HPDE6-E6E7 (cell line): ENCODE measurements around the gene UBE3D.
A peak's percentile ranks its signal among the peaks of the same experiment; 100 is the strongest.
"Not testable (repeated sequence)": the region's sequence is repeated elsewhere in the genome, so short reads cannot be mapped to it uniquely, and the experiment has no call there.

Source experiments
- DNase-seq: peaks from one replicate; pipeline ENCODE4 v3.0.0; 2011; ENCODE audit warnings: missing footprints; ENCODE audit errors: extremely low spot score

UBE3D gene

DNA sequence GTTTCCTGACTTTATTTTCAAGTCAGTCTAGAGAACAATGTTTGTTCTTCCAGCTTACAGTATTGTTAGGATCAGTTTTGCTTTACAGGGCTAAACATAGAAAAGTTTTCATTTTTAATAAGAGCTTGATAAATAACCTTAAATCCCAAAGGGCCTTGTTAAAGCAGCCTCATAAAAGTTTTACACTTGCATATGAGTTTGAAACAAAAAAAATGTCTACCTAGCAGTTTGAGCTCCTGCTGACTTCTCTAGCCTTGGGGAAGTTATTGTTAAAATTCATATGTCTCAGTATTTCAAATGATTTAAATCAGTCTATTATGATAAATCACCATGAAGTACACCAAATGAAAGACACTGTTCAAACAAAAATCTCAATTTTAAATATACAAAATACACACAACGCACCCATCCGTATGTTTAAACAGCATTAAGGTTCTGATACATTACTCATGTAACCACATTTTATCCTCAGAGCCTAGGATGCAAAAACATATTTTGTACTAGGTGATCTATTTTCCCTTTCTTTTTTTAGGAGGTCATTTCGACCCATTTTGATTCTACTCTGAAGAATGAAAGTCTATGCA, 87.2 kb downstream of the UBE3D start:
- no peak for DNase-seq

DNA sequence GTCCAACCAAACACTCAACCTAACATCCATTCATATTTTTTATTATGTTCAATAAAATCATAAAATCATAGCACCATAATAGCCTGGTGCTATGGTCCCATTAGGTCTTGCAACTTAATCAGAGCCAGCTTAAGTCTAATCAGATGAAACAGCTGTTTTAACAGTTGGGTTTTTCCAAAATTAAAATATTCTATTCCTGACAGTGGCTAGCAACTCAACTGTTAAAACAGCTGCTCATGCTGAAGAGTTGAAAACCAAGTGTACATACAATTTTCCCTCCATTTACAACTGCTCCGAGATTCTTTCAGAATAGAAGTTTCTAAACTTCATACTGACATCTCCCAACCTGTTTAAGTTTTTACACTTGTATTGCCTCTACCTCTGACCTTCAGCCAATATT, 89.5 kb downstream of the UBE3D start:
- DNase-seq, result no peak

DNA sequence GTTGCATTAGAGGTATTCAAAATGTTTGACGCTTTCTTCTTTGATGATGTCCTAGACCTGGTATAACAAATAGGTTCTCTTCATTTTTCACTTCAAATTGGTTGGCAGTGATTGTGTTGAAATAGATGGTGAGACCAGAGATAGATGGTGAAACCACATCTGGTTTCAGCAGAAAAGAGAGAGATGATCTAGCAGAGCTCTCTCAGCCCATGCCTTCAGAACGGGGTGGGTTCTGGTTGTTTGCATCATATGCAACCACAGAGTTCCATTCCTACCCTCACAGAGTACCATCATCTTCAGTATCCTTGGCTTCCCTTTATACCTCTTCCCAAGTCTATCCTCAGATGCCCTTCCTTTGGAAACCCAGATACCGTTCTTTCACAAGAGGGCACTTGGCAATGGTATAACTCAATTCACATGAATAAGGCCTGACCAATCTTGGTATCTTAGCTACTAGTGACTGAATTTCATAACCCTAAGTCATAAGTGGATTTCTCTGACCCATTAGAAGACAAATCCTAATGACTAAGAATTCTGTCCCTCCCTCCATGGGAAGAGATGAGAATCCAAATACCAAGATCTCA, 93.7 kb downstream of the UBE3D start:
- DNase-seq, result no peak

DNA sequence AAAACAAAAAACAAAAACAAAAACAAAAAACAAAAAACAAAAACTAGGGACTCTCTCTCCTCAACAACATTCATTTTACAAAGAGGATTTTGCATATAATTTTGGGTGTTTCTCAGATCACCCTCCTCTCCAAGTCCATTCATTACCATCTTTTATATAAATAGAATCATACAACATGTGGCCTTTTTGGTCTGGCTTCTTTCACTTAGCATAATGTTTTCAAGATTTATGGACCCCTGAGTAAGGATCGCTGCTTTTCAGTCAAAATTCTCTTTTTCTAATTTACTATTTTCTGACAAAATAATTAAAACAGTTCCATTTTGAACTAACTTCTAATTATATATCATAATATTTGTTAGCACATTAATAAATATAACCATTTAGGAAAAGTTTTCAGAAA, 94.8 kb downstream of the UBE3D start:
- DNase-seq, result no peak

DNA sequence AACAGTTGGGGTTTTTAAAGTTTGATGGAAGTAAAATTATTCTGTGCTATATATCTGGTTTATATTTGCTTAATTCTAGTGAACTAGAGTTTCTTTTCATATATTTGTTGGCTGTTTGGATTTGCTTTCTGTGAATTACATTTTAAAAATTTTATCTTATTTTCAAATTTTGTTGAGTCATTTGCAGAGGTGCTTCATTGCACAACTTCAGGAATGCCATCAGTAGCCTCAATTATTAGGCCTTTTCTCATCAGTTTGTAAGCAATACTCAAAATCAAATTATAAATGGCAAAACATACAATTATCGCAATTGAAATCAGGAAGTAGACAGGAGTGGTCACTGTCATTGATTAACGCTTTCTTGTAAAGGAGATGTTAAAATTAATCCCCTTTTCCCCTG, 96.9 kb downstream of the UBE3D start:
- no peak for DNase-seq

DNA sequence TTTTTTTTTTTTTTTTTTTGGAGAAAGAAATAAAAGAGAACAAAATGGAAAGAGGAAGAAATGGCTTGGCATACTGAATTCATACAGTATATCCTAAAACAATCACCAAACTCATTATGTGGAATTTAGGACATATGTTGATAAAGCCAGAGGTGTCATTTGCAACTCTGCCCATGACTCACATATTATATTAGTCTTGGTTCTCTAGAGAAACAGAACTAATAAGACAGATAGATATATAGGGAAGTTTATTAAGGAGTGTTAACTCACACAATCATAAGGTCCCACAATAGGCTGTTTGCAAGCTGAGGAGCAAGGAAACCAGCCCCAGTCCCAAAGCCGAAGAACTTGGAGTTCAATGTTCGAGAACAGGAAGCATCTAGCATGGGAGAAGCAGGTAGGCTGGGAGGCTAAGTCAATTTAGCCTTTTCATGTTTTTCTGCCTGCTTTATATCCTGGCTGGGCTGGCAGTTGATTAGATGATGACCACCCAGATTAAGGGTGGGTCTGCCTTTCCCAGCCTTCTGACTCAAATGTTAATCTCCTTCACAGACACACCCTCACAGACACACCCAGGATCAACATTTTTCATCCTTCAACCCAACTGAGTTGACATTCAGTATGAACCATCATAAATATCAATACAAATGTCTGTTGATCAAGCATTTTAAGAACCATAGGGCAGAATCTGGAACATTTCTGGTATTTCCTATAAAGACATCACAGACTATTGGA, 102.3 kb downstream of the UBE3D start:
- no peak for DNase-seq

DNA sequence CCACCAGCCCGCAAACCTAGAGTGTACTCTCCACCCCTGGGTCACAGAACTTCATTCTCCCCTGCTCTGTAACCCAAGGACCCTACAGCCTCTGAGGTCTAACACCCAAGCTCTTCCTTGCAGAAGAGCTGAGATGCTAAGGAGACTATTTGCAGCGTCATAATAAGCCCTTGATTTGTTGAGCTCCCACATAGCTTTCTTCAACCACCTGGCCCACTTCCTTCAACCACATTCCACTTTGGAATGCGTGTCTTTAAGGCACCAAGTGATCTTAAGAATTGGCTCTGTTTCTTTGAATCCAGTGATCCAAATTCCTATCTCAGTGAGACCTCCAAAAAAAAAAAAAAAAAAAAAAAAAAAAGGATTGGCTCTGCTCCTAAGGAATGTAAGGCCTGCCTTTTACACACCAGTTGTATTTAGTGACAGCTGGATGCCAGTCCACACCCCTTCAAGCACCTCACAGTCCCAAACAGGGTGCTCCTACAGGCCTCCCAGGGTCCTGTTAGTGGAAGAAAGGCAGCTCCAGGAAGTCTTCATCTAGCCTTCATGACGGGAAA, 106.2 kb downstream of the UBE3D start:
- no peak for DNase-seq

DNA sequence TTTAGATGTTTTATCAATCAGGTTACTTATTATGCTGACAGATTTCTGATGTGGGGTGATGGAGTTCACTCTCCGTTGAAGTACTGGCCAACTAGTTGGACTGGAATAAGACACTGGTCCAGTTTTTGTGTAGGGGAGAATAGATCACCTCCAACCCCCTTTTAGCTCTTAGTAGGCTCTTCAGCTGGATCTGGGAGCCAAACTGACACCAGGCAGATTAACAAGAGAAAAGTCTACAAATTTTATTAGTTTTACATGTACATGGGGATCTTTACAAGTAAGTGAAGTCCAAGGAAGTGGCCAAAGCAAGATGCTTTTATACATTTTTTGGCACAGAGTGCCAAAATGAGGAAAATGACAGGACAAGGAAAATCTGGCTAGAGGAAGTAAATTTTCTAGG, 107.1 kb downstream of the UBE3D start:
- DNase-seq, result no peak

DNA sequence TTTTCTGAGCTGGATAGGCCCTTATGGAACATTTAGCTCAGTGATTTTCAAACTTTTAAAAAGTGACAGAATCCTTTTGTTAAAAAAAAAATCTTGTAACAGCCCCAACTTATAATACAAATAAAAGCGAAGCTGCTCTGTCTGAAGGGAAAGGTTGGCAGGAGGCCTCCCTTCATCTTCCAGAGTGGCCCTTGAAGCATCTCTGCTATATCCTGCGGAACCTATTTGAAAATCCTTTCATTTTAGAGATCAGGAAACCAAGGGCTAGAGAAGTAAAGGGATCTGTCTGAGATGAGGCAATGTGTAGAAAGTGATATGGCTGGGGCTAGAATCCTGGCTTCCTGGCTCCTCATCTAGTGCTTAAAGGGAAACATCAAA, 107.8 kb downstream of the UBE3D start:
- no peak for DNase-seq

DNA sequence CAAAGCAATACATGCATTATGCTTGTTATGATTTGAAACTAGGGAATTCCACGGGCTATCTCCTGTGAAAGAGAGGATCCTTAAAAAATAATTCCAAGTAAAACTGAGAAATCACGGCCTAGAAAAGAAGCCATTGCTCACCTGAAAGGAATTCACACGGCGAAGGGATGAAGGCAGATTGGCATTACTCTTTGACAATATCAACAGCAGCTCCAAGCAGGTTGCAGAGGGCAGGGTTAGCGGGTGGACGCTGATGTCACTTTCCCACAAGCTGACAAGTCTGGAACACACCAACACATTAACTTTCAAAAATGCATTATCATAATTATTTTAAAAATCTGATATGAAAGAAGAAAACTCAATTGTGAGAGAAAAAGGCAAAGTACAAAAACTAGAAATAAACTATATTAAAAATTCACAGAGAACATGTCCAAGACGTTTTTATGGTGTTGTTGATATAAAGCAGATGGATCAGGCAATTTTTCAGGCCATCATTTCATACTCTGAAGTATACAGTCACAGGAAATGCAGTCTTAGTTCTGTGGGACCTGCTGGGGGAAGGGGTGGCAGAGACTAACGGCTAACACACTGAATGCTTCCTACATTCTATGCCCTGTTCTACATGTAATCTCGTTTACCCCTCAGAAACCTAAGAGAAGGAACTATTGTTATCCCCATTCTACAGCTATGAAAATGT, 108.3 kb downstream of the UBE3D start:
- DNase-seq, result no peak

DNA sequence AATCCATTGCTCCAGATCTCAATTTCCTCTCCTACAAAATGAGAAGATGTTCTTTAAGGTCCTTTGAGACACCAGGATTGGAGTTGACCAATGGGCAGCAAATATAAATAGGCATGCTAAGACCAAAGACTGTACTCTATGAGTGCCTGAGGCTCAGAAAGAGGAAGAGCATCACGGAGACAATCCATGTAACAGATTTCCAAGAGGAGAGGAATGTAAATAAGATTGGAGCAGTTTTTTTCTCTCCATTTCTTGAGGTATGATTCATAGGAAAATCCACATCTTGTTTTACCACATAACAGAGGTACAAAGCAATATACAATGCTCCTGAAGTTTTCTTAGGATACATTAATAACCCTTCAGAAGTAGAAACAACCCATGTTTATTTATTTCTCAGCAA, 109.8 kb downstream of the UBE3D start:
- DNase-seq, result no peak

DNA sequence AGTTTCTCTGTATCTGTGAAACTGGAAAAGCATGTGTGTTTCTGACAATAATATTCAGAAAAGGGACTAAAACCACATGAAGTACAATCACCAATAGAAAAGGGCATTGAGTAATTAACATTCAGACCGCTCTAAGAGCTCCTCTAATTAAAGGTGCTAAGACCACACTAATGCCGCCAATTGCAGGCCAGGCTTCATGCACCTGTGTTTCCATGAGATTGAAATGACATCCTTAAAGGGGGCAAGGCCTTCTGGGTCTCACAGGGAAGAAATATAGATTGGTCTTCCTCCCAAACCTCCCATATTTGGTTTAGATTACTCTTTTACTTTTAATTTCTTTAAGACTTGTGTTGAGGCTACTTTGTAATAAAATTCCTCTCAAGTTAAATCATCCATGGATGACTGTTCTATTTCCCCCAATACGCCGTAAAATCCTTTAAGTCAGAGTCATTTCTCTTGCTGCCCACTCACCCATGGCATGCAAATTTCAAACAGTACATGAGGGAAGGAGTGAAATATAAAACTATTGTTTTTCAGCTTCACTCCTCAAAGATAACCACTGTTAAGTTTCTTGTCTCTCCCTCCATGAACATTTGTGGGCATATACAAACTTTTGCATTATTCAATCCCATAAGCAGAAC, 110.6 kb downstream of the UBE3D start:
- DNase-seq, result no peak

DNA sequence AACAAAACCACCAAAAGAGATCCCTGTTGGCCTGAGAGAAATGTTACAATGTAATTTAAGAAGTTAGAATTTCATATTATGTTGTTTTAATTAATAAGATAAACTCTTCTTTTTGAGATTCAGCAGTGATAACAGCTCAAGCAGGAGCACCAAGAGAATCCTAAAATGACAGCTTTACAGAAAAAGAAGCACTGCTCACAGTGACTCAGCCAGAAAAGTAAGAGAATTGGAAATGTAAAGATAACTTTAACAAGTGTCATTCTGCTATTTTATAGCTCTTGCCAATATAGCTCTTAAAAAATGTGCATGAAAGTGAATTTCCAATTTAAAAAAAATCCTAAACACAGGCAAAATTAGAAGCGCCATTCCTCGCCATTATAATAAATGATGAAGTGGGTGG, 111.3 kb downstream of the UBE3D start:
- DNase-seq, result no peak

DNA sequence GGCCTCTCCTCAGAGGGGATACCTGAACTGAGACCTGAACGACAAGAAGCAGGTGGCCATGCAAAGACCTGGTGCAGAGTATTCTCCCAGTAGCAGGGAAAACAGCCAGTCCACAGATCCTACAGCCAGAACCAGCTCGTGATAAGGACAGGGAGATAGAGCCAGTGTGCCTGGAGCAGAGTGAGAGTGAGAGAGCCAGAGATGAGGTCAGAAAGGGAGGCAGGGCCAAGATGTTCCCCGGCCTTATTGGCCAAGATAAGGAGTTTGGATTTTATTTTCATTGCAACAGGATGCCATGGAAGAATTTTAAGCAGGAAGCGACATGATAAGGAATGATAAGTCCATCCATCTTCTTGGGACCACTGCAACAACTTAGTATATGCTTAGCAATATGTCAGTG, 111.8 kb downstream of the UBE3D start:
- DNase-seq, result no peak

DNA sequence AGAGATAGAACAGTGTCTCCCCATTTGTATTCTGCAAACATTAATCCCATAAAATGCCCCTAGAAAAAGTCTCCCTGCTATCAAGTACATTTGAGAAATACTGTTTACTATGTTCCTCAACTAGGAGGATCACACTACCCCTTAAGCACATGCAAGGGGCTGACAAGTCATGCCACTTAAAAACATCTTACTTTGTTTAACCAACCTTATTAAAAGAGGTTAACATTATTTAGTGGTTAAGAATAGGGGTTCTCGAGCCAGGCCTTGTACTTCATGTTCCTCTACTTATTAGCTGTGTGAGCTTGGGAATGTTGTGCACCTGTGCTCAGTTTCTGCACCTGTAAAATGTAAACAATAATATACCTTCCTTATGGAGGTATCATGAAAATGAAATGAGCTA, 113.7 kb downstream of the UBE3D start:
- no peak for DNase-seq

DNA sequence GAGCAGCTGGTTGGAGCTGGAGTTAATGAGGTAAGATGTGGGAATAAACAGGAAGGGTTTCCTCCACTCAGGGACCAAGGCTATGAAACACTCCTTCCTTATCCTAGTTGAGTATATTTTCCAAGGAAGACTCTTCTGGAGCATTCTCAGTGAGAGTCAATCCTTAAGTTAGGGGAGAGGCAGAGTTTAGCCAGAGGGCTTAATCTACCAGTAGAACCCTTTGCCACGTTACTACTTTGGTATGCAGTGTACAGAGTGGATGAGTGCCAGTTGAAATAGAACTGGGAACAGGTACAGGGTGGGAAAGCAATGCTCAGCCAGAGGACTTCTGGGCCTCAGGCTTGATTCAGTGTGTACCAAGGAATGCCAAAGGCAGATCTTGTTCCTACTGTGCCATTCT, 114.3 kb downstream of the UBE3D start:
- peak; percentile 12 for DNase-seq

DNA sequence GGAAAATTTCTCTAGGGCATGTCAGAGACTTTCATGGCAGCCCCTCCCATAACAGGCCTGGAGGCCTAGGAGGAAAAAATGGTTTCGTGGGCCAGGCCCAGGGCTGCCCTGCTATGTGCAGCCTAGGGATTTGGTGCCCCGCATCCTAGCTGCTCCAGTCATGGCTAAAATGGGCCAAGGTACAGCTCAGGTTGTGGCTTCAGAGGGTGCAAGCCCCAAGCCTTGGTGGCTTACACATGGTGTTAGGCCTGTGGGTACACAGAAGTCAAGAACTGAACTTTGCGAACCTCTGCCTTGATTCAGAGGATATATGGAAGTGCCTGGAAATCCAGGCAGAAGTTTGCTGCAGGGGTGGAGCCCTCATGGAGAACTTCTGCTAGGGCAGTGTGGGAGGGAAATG, 134.7 kb downstream of the UBE3D start:
- not testable (repeated sequence) for DNase-seq

DNA sequence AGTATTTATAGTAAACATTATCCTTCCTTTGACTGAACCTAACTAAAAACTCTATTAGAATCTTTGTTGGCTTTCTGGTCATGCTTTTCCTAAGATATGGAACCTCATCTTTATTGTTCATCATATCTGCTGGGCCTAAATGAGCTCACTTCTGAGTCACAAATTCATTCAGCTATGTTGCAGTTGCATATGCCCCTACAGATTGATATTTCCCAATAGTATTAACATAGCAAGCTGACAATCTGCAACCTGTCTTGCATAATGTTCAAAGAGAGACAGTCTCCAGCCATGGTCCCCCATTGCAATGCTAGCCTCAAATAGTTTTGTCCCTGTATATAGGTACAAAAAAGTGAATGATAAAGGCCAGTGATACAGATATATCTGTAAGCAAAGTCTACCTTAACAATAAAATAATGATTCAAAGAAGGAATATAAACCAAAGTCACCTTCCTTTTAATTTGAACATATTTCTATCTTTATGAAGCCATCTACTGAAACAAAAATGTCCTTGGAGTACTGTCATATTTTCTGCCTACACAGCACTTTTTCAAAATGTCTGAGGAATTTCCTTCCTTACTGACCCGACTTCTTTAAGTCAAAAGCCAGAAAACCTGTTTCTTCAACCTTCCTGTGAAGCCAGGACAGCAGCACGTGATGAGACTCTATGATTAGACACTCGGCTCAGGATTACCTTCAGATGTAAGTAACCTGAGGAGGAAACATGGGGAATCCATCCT, 140.7 kb downstream of the UBE3D start:
- no peak for DNase-seq

DNA sequence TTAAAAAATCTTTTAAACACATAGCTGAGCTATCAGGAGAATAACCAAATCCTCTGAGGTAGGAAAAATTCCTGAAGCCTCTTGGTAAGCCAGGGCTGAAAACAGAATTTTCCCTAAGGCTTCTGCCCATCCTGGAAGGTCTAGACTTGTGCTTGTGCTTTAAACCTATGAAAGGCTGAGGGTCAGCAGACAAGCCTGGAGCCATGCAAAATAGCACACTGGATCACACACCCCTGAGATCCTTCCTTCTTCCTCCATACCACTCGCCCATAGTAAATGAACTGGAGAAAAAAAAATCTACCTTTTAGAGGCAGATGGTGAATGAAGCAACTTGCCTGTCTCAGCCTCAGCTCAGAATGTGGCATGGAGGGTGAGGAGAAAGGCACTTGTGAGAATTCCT, 144.4 kb downstream of the UBE3D start:
- no peak for DNase-seq

DNA sequence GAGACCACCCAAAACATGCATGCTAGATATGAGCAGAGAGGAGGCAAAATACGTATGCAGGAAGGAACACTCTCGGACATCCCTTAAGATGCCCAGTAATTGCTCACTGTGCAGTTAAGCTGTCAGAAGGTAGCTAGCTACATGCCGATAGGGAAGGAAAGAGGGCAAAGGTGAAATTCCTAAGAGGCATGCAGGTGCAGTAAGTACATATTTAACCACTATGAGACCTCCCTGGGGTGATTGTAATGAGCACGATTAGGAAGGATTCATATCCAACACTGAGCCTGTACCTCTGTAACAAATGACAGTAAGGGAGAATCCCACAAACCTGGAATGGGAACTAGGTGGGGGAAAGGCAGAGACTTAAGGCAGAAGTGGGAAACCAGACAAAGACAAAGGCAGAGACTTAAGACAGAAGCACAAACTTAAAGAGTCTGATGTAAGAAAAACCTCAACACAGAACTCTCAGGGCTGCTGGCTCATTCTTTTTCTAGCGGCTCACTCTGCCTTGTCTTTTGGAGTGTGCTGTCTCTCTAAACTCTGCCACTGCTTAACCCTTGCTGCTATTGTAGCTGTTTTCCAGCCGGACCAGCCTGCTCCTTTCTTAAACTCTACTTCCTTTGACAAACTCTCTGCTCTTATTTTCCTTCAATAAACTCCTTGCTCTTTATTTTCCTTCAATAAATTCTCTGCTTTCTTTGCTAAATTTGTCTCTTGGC, 148.1 kb downstream of the UBE3D start:
- no peak for DNase-seq

DNA sequence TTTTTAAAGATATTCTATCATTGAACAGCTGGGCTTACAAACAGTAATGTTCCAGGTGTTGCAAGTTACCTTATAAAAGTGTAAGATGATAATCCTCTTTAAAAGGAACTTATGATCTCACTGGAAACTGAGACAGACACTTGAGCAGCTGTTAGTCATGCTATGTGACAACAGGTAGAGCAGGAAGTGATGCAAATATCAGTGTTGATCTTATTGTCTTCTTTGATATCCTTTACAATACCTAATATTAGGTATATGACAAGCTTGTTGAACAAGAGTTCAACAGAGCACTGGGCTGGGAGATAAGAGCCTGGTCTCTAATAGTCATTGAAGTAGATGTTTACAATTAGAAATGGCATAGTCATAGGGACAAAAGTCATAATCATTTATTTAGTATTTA, 150.0 kb downstream of the UBE3D start:
- no peak for DNase-seq
